Testis (tissue), 3 donors: ENCODE results near the gene BEND7. TPM values are rescaled to one million over a fixed set of nuclear protein-coding genes. Genes with fewer than 3 reads are reported as not detected.

Source experiments
- DNase-seq: peaks from one replicate; pipeline ENCODE4 v3.0.0-alpha.2; 2019
- H3K27ac ChIP-seq, 2 donors: fragments of 200-600 bp; sonication (generic); one replicate each; pipeline ENCODE4 v1.5.1; 2019
- H3K27me3 ChIP-seq: fragments of 200-600 bp; sonication (generic); one replicate; pipeline ENCODE4 v1.5.1; 2019
- H3K36me3 ChIP-seq: fragments of 200-600 bp; sonication (generic); one replicate; pipeline ENCODE4 v1.5.1; 2017; ENCODE audit warnings: low read depth; ENCODE audit errors: missing control alignments
- H3K4me1 ChIP-seq: fragments of 200-600 bp; sonication (generic); one replicate; pipeline ENCODE4 v1.5.1; 2019
- H3K4me3 ChIP-seq, 2 donors: fragments of 200-600 bp; sonication (generic); one replicate each; pipeline ENCODE4 v1.5.1; 2017 to 2019
- H3K9me3 ChIP-seq: fragments of 200-600 bp; sonication (generic); one replicate; pipeline ENCODE4 v1.5.1; 2017
- CTCF ChIP-seq, 3 experiments: fragments of 450-650 bp in 2 of 3; fragments of 200-600 bp in 1 of 3; sonication (generic) in 1 of 3; IDR thresholded peaks; one replicate each; pipeline ENCODE4 v1.5.1; 2016 to 2019; ENCODE audit warnings: antibody characterized with exemption in 3 of 3, mild to moderate bottlenecking in 2 of 3, moderate library complexity in 1 of 3
- POLR2A ChIP-seq: fragments of 450-650 bp; IDR thresholded peaks from one replicate; pipeline ENCODE4 v1.6.1; 2017; ENCODE audit warnings: antibody characterized with exemption, mild to moderate bottlenecking, moderate library complexity
- WGBS, 2 donors: methylation state at CpG; one replicate each; pipeline ENCODE4 v1.1.5; 2018; 5-methylcytosine and 5-hydroxymethylcytosine counted together
- intact Hi-C: fragments of 100-400 bp; cut with DNase I; formaldehyde crosslinking; loops from one replicate; pipeline ENCODE4 v1.15.1; 2023; ENCODE audit warnings: low total_unique reads
- polyA plus RNA-seq: library from polyadenylated mRNA; stranded (reverse); fragments of 350-450 nt; fragmentation: Illumina TruSeq; extraction: RNeasy Lipid Tissue Mini Kit (QIAGEN cat#74804); gene quantifications from one replicate; pipeline ENCODE4 v1.2.3, GENCODE V29; 2014; ENCODE audit warnings: low read depth, low replicate concordance; ENCODE audit not compliant: insufficient read depth
- total RNA-seq, 2 donors: library from RNA; depleted of rRNA; stranded (reverse); fragments of >200 nt; gene quantifications; one replicate each; pipeline ENCODE4 v1.2.3, GENCODE V29; 2016

Gene BEND7
- total and polyA plus RNA-seq, 3 donors from 2014 or later = 31.2 to 57.2 (median 55.2) TPM

- TF ChIP-seq CTCF (IDR thresholded peaks at IDR 0.05) (no peak), POLR2A (no peak)
- H3K36me3 ChIP-seq = no peaks in the 10 kb centered on the region
- H3K4me1 ChIP-seq = no peaks in the 10 kb centered on the region
- 86 to 91% methylated on average over 10 of the region's 10 CpGs for WGBS, 2 donors
- no peak overlapping the region for H3K4me3 ChIP-seq
- intact Hi-C loops = no loop called here
- H3K27ac ChIP-seq = no peak overlapping the region
- no peak for DNase-seq
- H3K9me3 ChIP-seq = no peaks in the 10 kb centered on the region
- H3K27me3 ChIP-seq = no peaks in the 10 kb centered on the region
Observed at GRCh38 chr10:13481690-13482089, 47.1 kb downstream of the BEND7 start.

- Histone ChIP-seq H3K36me3 (no peaks in the 10 kb centered on the region), H3K4me1 (no peaks in the 10 kb centered on the region), H3K9me3 (no peaks in the 10 kb centered on the region), H3K27ac (no peak overlapping the region), H3K27me3 (no peaks in the 10 kb centered on the region), H3K4me3 (no peak overlapping the region)
- intact Hi-C loops = no loop called here
- no peak for DNase-seq
- no peak for TF ChIP-seq POLR2A
- no peak for TF ChIP-seq CTCF (IDR thresholded peaks at IDR 0.05)
Observed at GRCh38 chr10:13475124-13475523, 53.7 kb downstream of the BEND7 start.

- no peaks in the 10 kb centered on the region for H3K27me3 ChIP-seq
- TF ChIP-seq CTCF (IDR thresholded peaks at IDR 0.05) (no peak), POLR2A (no peak)
- no peak overlapping the region for H3K27ac ChIP-seq
- H3K9me3 ChIP-seq = no peaks in the 10 kb centered on the region
- no peaks in the 10 kb centered on the region for H3K4me1 ChIP-seq
- intact Hi-C loops = no loop called here
- 96 to 98% methylated on average over 26 of the region's 26 CpGs for WGBS, 2 donors
- no peaks in the 10 kb centered on the region for H3K36me3 ChIP-seq
- DNase-seq = no peak
- no peak overlapping the region for H3K4me3 ChIP-seq
Observed at GRCh38 chr10:13473986-13474385, 54.8 kb downstream of the BEND7 start.

- Histone ChIP-seq H3K27ac (no peak overlapping the region), H3K27me3 (no peaks in the 10 kb centered on the region), H3K4me3 (no peak overlapping the region), H3K9me3 (no peaks in the 10 kb centered on the region), H3K36me3 (no peaks in the 10 kb centered on the region), H3K4me1 (no peaks in the 10 kb centered on the region)
- WGBS, 2 donors = 93 to 95% methylated on average over 19 of the region's 19 CpGs
- intact Hi-C loops = no loop called here
- DNase-seq = no peak
- TF ChIP-seq CTCF (IDR thresholded peaks at IDR 0.05) (no peak), POLR2A (no peak)
Observed at GRCh38 chr10:13472359-13472758, 56.5 kb downstream of the BEND7 start.

- H3K27ac ChIP-seq = no peak overlapping the region
- TF ChIP-seq POLR2A (no peak), CTCF (IDR thresholded peaks at IDR 0.05) (no peak)
- no peaks in the 10 kb centered on the region for H3K36me3 ChIP-seq
- H3K27me3 ChIP-seq = no peaks in the 10 kb centered on the region
- 80 to 84% methylated on average over 3 of the region's 3 CpGs for WGBS, 2 donors
- H3K9me3 ChIP-seq = no peaks in the 10 kb centered on the region
- H3K4me1 ChIP-seq = no peaks in the 10 kb centered on the region
- intact Hi-C loops = no loop called here
- H3K4me3 ChIP-seq = no peak overlapping the region
- DNase-seq = no peak
Observed at GRCh38 chr10:13470270-13470669, 58.5 kb downstream of the BEND7 start.
